NT2/D1 (cell line): ENCODE measurements around the gene NXPE3.

Source experiments
- SUZ12 ChIP-seq: IDR thresholded peaks from 2 replicates; pipeline ENCODE4 v1.6.1; 2011; ENCODE audit not compliant: insufficient read length, insufficient read depth; ENCODE audit errors: extremely low read depth
- ZNF274 ChIP-seq: IDR thresholded peaks from 2 replicates; pipeline ENCODE4 v1.6.1; 2011; ENCODE audit warnings: mild to moderate bottlenecking, low read depth, low read length

GRCh38 chr3:101829874-101830273 is 50.9 kb downstream of the NXPE3 start:
- TF ChIP-seq ZNF274: no peak
- TF ChIP-seq SUZ12: no peak
